ENCODE data around the gene NSUN3.

The NSUN3 gene

GRCh38 chr3:94127115-94127514 lies 64.3 kb downstream of the NSUN3 start:
- no peak for DNase-seq (ENCODE audit: low read depth in 2 of 2)

- no peak for DNase-seq (ENCODE audit: low read depth in 2 of 2)
These were observed 67.8 kb downstream of the NSUN3 start for GRCh38 chr3:94130690-94131089.

GRCh38 chr3:94132777-94133176 lies 69.9 kb downstream of the NSUN3 start:
- no peak for DNase-seq (ENCODE audit: low read depth in 2 of 2)

GRCh38 chr3:94136133-94136532 lies 73.3 kb downstream of the NSUN3 start:
- no peak for DNase-seq (ENCODE audit: low read depth in 2 of 2)

- no peak for DNase-seq (ENCODE audit: low read depth in 2 of 2)
These were observed 74.5 kb downstream of the NSUN3 start for GRCh38 chr3:94137377-94137776.

- no peak for DNase-seq (ENCODE audit: low read depth in 2 of 2)
These were observed 83.6 kb downstream of the NSUN3 start for GRCh38 chr3:94146455-94146854.

- DNase-seq (ENCODE audit: low read depth in 2 of 2): no peak
These were observed 84.2 kb downstream of the NSUN3 start for GRCh38 chr3:94147012-94147411.

- no peak for DNase-seq (ENCODE audit: low read depth in 2 of 2)
These were observed 87.3 kb downstream of the NSUN3 start for GRCh38 chr3:94150113-94150512.

- DNase-seq (ENCODE audit: low read depth in 2 of 2): no peak
These were observed 93.8 kb downstream of the NSUN3 start for GRCh38 chr3:94156626-94157025.

- DNase-seq (ENCODE audit: low read depth in 2 of 2): no peak
These were observed 95.7 kb downstream of the NSUN3 start for GRCh38 chr3:94158512-94158911.

- no peak for DNase-seq (ENCODE audit: low read depth in 2 of 2)
These were observed 96.4 kb downstream of the NSUN3 start for GRCh38 chr3:94159062-94159828.

- no peak for DNase-seq (ENCODE audit: low read depth in 2 of 2)
These were observed 99.8 kb downstream of the NSUN3 start for GRCh38 chr3:94162700-94163099.

GRCh38 chr3:94167346-94167745 lies 104.5 kb downstream of the NSUN3 start:
- DNase-seq (ENCODE audit: low read depth in 2 of 2): no peak

- DNase-seq (ENCODE audit: low read depth in 2 of 2): no peak
These were observed 104.9 kb downstream of the NSUN3 start for GRCh38 chr3:94167796-94168195.

GRCh38 chr3:94171954-94172353 lies 109.1 kb downstream of the NSUN3 start:
- DNase-seq (ENCODE audit: low read depth in 2 of 2): no peak

GRCh38 chr3:94172695-94173310 lies 109.9 kb downstream of the NSUN3 start:
- no peak for DNase-seq (ENCODE audit: low read depth in 2 of 2)

GRCh38 chr3:94173673-94174434 lies 111.0 kb downstream of the NSUN3 start:
- no peak for DNase-seq (ENCODE audit: low read depth in 2 of 2)

GRCh38 chr3:94175677-94176076 lies 112.8 kb downstream of the NSUN3 start:
- no peak for DNase-seq (ENCODE audit: low read depth in 2 of 2)

GRCh38 chr3:94176988-94177745 lies 114.3 kb downstream of the NSUN3 start:
- no peak for DNase-seq (ENCODE audit: low read depth in 2 of 2)

Data from stimulated activated CD8-positive, alpha-beta memory T cell treated with anti-CD3 and anti-CD28 coated beads, Interleukin-15, amount 100 ng/mL, for 48 hours (primary cell).